ENCODE data around the gene SHLD2.
"Not testable (repeated sequence)": the region's sequence is repeated elsewhere in the genome, so short reads cannot be mapped to it uniquely, and the experiment has no call there.

SHLD2 gene

GRCh38 chr10:87145598-87145997 is 50.6 kb downstream of the SHLD2 start:
- not testable (repeated sequence) for H3K4me1 Mint-ChIP-seq (ENCODE audit: low read depth); H3K27me3 Mint-ChIP-seq (ENCODE audit: low read depth); H3K36me3 Mint-ChIP-seq (ENCODE audit: low read depth); H3K4me3 Mint-ChIP-seq; H3K9me3 Mint-ChIP-seq; H3K27ac Mint-ChIP-seq

DNA sequence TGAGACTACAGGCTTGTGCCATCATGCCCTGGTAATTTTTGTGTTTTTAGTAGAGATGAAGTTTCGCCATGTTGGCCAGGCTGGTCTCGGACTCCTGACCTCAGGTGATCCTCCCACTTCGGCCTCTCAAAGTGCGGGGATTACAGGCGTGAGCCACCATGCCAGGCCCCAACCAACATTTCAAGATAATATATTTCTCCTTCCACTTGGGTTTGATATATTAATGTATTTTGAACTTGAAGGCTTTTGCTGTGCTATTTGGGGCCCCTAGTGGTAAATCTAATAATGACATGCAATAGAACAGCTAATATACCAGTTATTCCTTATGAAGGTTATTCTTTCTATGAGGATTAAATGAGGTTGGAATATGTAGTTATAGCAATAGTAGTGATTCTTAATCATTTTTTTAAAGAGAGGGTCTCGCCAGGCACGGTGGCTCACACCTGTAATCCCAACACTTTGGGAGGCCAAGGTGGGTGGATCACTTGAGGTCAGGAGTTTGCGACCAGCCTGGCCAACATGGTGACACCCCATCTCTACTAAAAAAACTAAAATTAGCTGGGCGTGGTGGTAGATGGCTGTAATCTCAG is 54.1 kb downstream of the SHLD2 start:
- not testable (repeated sequence) for H3K4me3 Mint-ChIP-seq; H3K36me3 Mint-ChIP-seq (ENCODE audit: low read depth); H3K9me3 Mint-ChIP-seq; H3K4me1 Mint-ChIP-seq (ENCODE audit: low read depth); H3K27me3 Mint-ChIP-seq (ENCODE audit: low read depth); H3K27ac Mint-ChIP-seq

- not testable (repeated sequence) for H3K4me3 Mint-ChIP-seq; H3K27me3 Mint-ChIP-seq (ENCODE audit: low read depth); H3K27ac Mint-ChIP-seq; H3K4me1 Mint-ChIP-seq (ENCODE audit: low read depth); H3K36me3 Mint-ChIP-seq (ENCODE audit: low read depth); H3K9me3 Mint-ChIP-seq
Measured at GRCh38 chr10:87151516-87151915, 56.5 kb downstream of the SHLD2 start.

- not testable (repeated sequence) for H3K4me1 Mint-ChIP-seq (ENCODE audit: low read depth); H3K4me3 Mint-ChIP-seq; H3K27ac Mint-ChIP-seq; H3K27me3 Mint-ChIP-seq (ENCODE audit: low read depth); H3K9me3 Mint-ChIP-seq
- peaks cover 11% of the 10 kb centered on the region for H3K36me3 Mint-ChIP-seq (ENCODE audit: low read depth)
Measured at GRCh38 chr10:87156841-87157240, 61.8 kb downstream of the SHLD2 start.

- H3K27me3 Mint-ChIP-seq (ENCODE audit: low read depth); H3K4me1 Mint-ChIP-seq (ENCODE audit: low read depth); H3K27ac Mint-ChIP-seq; H3K4me3 Mint-ChIP-seq; H3K9me3 Mint-ChIP-seq: not testable (repeated sequence)
- H3K36me3 Mint-ChIP-seq (ENCODE audit: low read depth), result peaks cover 10% of the 10 kb centered on the region
Measured at GRCh38 chr10:87157821-87158220, 62.8 kb downstream of the SHLD2 start.

GRCh38 chr10:87162703-87163293 is 67.8 kb downstream of the SHLD2 start:
- H3K9me3 Mint-ChIP-seq; H3K27ac Mint-ChIP-seq; H3K4me1 Mint-ChIP-seq (ENCODE audit: low read depth); H3K27me3 Mint-ChIP-seq (ENCODE audit: low read depth); H3K4me3 Mint-ChIP-seq: not testable (repeated sequence)
- H3K36me3 Mint-ChIP-seq (ENCODE audit: low read depth), result peaks cover 14% of the 10 kb centered on the region

GRCh38 chr10:87163414-87163813 is 68.4 kb downstream of the SHLD2 start:
- H3K4me3 Mint-ChIP-seq; H3K27me3 Mint-ChIP-seq (ENCODE audit: low read depth); H3K4me1 Mint-ChIP-seq (ENCODE audit: low read depth); H3K9me3 Mint-ChIP-seq; H3K27ac Mint-ChIP-seq: not testable (repeated sequence)
- peaks cover 13% of the 10 kb centered on the region for H3K36me3 Mint-ChIP-seq (ENCODE audit: low read depth)

GRCh38 chr10:87169857-87170256 is 74.9 kb downstream of the SHLD2 start:
- not testable (repeated sequence) for H3K4me3 Mint-ChIP-seq; H3K4me1 Mint-ChIP-seq (ENCODE audit: low read depth); H3K36me3 Mint-ChIP-seq (ENCODE audit: low read depth); H3K27me3 Mint-ChIP-seq (ENCODE audit: low read depth); H3K27ac Mint-ChIP-seq; H3K9me3 Mint-ChIP-seq

GRCh38 chr10:87170705-87171104 is 75.7 kb downstream of the SHLD2 start:
- not testable (repeated sequence) for H3K36me3 Mint-ChIP-seq (ENCODE audit: low read depth); H3K27me3 Mint-ChIP-seq (ENCODE audit: low read depth); H3K27ac Mint-ChIP-seq; H3K4me3 Mint-ChIP-seq; H3K4me1 Mint-ChIP-seq (ENCODE audit: low read depth); H3K9me3 Mint-ChIP-seq

DNA sequence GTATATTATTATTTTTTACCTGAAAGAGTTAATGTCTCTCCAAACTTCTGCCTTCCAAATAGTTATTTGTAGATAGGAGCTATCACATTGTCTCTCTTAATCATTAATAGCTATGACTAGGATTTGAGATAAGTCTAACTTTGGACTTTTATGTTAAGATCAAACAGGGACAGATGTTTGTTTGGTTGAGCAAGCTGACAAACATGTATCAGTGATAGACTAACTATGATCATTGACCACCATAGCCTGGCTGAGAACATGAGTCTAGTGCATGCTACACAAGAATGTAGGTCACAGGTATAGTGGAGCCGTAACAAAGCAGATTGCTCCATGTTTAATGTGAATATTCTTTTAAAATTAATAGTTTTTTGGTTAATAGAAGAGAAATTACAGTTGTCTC is 76.7 kb downstream of the SHLD2 start:
- H3K27ac Mint-ChIP-seq; H3K9me3 Mint-ChIP-seq; H3K36me3 Mint-ChIP-seq (ENCODE audit: low read depth); H3K4me1 Mint-ChIP-seq (ENCODE audit: low read depth); H3K4me3 Mint-ChIP-seq; H3K27me3 Mint-ChIP-seq (ENCODE audit: low read depth): not testable (repeated sequence)

DNA sequence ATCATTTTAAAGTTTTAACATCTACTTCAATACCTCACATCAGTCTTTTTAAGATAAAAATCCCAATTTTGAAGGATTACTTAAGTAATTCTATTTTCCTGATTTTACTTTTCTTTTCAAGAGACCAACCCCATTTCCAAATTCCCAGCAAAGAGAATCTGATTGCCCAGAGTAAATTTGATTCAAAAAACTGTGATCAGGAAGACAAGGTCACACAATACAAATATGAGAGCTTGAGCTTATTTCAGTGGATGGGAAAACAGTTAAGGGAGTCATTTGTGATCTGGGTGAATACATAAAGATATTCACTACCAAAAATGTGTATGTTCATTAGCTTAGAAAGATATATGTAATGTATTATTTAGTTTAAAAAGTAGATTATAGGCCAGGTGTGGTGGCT is 77.2 kb downstream of the SHLD2 start:
- not testable (repeated sequence) for H3K9me3 Mint-ChIP-seq; H3K4me1 Mint-ChIP-seq (ENCODE audit: low read depth); H3K27me3 Mint-ChIP-seq (ENCODE audit: low read depth); H3K36me3 Mint-ChIP-seq (ENCODE audit: low read depth); H3K27ac Mint-ChIP-seq; H3K4me3 Mint-ChIP-seq

DNA sequence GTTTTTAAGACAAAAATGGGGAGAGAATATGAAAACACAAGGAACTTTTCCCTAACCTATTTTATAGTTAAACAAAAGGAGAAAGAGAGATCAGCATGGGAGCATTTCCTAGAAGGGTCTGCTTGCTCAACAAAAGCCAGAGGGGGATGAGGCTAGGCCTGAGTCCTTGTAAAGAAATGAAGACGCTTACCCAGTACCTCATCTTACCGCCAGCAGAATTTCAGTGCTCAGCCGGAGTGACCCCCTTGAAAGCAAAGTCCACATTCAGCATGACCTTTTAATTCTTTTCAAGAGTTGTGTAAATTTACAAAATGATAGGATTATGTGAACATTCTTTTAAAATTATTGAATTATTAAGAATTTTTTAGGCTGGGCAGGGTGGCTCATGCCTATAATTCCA is 82.6 kb downstream of the SHLD2 start:
- H3K9me3 Mint-ChIP-seq; H3K27ac Mint-ChIP-seq; H3K27me3 Mint-ChIP-seq (ENCODE audit: low read depth); H3K4me3 Mint-ChIP-seq; H3K4me1 Mint-ChIP-seq (ENCODE audit: low read depth): not testable (repeated sequence)
- H3K36me3 Mint-ChIP-seq (ENCODE audit: low read depth), result peaks cover 13% of the 10 kb centered on the region

- not testable (repeated sequence) for H3K27ac Mint-ChIP-seq
Measured at GRCh38 chr10:87184421-87184820, 89.4 kb downstream of the SHLD2 start.

GRCh38 chr10:87186016-87186415 is 91.0 kb downstream of the SHLD2 start:
- peaks cover 24% of the 10 kb centered on the region for H3K9me3 Mint-ChIP-seq
- H3K36me3 Mint-ChIP-seq (ENCODE audit: low read depth), result peaks cover 40% of the 10 kb centered on the region
- H3K27ac Mint-ChIP-seq; H3K4me3 Mint-ChIP-seq; H3K27me3 Mint-ChIP-seq (ENCODE audit: low read depth); H3K4me1 Mint-ChIP-seq (ENCODE audit: low read depth): not testable (repeated sequence)

More at GRCh38 chr10:87184421-87184820, 89.4 kb downstream of the SHLD2 start:
- Mint-ChIP-seq H3K9me3 (peaks cover 24% of the 10 kb centered on the region), H3K36me3 (ENCODE audit: low read depth) (peaks cover 41% of the 10 kb centered on the region)
- not testable (repeated sequence) for H3K27me3 Mint-ChIP-seq (ENCODE audit: low read depth); H3K4me1 Mint-ChIP-seq (ENCODE audit: low read depth); H3K4me3 Mint-ChIP-seq

GRCh38 chr10:87187573-87187972 is 92.6 kb downstream of the SHLD2 start:
- H3K27ac Mint-ChIP-seq; H3K27me3 Mint-ChIP-seq (ENCODE audit: low read depth); H3K4me3 Mint-ChIP-seq; H3K4me1 Mint-ChIP-seq (ENCODE audit: low read depth): not testable (repeated sequence)
- peaks cover 41% of the 10 kb centered on the region for H3K36me3 Mint-ChIP-seq (ENCODE audit: low read depth)
- H3K9me3 Mint-ChIP-seq, result peaks cover 24% of the 10 kb centered on the region

- H3K4me1 Mint-ChIP-seq (ENCODE audit: low read depth); H3K4me3 Mint-ChIP-seq; H3K9me3 Mint-ChIP-seq; H3K27me3 Mint-ChIP-seq (ENCODE audit: low read depth); H3K27ac Mint-ChIP-seq: not testable (repeated sequence)
- peaks cover 24% of the 10 kb centered on the region for H3K36me3 Mint-ChIP-seq (ENCODE audit: low read depth)
Measured at GRCh38 chr10:87191841-87192240, 96.8 kb downstream of the SHLD2 start.

All from T-helper 1 cell treated with Interleukin-12 subunit alpha and Interleukin-12 subunit beta and Interleukin-4 antibody, amounts not matched to agents 30 μg/mL and 1 μg/mL, for 36 hours (primary cell).